Measurements from ENCODE around the gene CSNK1A1. TPM values are rescaled to one million over a fixed set of nuclear protein-coding genes. Genes with fewer than 3 reads are reported as not detected.

The CSNK1A1 gene
- polyA plus RNA-seq, 2 of the 4 experiments (the other 2 are of a cell fraction), result 123 to 218 TPM

DNA sequence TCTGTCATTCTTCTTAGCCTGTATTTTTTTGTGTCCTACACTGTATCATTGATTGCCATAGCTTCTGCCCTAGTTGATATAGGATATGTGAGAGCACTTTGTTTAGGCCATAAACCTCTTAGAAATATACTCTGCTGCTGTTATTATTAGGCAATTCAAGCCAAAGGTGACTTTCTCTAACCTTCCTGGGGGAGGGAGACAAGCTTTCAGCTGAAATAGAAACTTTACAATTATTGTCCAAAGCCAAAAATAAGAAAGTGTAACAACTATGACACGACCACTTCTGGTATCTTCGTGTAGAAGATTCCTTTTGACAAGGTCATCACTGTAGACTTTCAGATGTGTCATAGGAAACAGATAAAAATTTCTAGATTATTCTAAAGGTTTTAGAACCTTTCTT, 12.2 kb upstream of the CSNK1A1 start:
- TF ChIP-seq HOXB5 (CRISPR knock-in tag; IDR thresholded peaks at IDR 0.05) (no peak), ZSCAN20 (CRISPR knock-in tag; IDR thresholded peaks at IDR 0.05) (no peak), EHF (CRISPR knock-in tag; IDR thresholded peaks at IDR 0.05) (0 out of 2 replicates have a peak, but pooled peaks have one; percentile 45), MYC (IDR thresholded peaks at IDR 0.05; ENCODE audit: borderline replicate concordance, low read length) (no peak)
- Histone ChIP-seq H3K4me3 (no peak overlapping the region), H3K9me3 (no peaks in the 10 kb centered on the region), H3K4me2 (peak overlapping the region; percentile 87), H3K4me1 (peaks cover 39% of the 10 kb centered on the region), H3K27ac (peak overlapping the region; percentile 90 to 91)
- CTCF ChIA-PET, result interaction anchor here (0.8 to 16.2 kb wide), 18 partner anchors 10 to 830 kb away, joined by 3 to 209 read pairs (median 5); partner anchors contain the start of genes ABLIM3, ARHGEF37 and CSNK1A1
- WGBS (ENCODE audit: missing lambda C conversion rate), result 4% methylated on average over 2 of the region's 2 CpGs
- FAIRE-seq, result no peak
- DNase-seq (ENCODE audit: low read depth in 1 of 2, low spot score in 1 of 2), result no peak
- ATAC-seq, result peak in 1 of 2 experiments; percentile 3; a peak in 2 of 6 replicates
- POLR2A ChIA-PET, result interaction anchor here (1.0 to 4.7 kb wide), 2 partner anchors 13 to 122 kb away, joined by 3 to 65 read pairs; partner anchors contain the start of gene CSNK1A1

DNA sequence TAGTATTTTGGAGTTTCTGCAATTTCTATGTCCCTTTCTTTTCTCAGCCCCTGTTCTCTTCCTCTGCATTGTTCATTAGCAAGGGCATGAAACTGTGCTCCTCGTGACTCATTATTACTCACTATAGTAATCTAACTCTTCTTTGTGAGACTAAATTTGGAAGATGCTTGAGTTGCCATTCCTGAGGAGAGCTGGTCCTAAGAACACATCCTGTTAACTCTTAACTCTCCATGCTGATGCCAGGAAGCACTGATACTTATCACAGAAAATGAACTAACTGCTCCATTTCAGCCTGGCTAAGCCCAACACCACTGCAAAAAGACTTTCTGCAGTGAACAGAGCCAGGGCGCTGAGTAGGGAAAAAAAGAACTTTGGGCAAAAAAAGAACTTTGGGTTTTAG, 10.6 kb upstream of the CSNK1A1 start:
- 19% methylated on average over 2 of the region's 2 CpGs for WGBS (ENCODE audit: missing lambda C conversion rate)
- H3K4me3 ChIP-seq, result peak overlapping the region; percentile 7; the same call in 2 of the 3 replicates
- FAIRE-seq, result peak; percentile 68
- TF ChIP-seq, protein P1, sequence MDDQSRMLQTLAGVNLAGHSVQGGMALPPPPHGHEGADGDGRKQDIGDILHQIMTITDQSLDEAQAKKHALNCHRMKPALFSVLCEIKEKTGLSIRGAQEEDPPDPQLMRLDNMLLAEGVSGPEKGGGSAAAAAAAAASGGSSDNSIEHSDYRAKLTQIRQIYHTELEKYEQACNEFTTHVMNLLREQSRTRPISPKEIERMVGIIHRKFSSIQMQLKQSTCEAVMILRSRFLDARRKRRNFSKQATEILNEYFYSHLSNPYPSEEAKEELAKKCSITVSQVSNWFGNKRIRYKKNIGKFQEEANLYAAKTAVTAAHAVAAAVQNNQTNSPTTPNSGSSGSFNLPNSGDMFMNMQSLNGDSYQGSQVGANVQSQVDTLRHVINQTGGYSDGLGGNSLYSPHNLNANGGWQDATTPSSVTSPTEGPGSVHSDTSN (IDR thresholded peaks at IDR 0.05), result 0 out of 2 replicates have a peak, but pooled peaks have one; percentile 33
- TF ChIP-seq HEYL (CRISPR knock-in tag; IDR thresholded peaks at IDR 0.05) (no peak), KDM5A (IDR thresholded peaks at IDR 0.05) (no peak), RFX5 (IDR thresholded peaks at IDR 0.05) (no peak), EP300 (IDR thresholded peaks at IDR 0.05) (no peak), NFE2L2 (conservative IDR thresholded peaks at IDR 0.05; ENCODE audit: low read length) (no peak), HDAC2 (IDR thresholded peaks at IDR 0.05) (no peak), HOXB5 (CRISPR knock-in tag; IDR thresholded peaks at IDR 0.05) (no peak), ZC3H11A (IDR thresholded peaks at IDR 0.05) (no peak), RARB (CRISPR knock-in tag; IDR thresholded peaks at IDR 0.05) (no peak), POLR2AphosphoS2 (conservative IDR thresholded peaks at IDR 0.05; ENCODE audit: low read length) (no peak), KDM1A (IDR thresholded peaks at IDR 0.05; ENCODE audit: low read depth) (no peak), ZFP36 (IDR thresholded peaks at IDR 0.05; ENCODE audit: borderline replicate concordance, partially characterized antibody) (no peak), SREBF2 (IDR thresholded peaks at IDR 0.05) (no peak), NPAS2 (CRISPR knock-in tag; IDR thresholded peaks at IDR 0.05; ENCODE audit: borderline replicate concordance) (no peak), RCOR1 (IDR thresholded peaks at IDR 0.05; ENCODE audit: low read depth, low read length) (no peak), CHD4 (IDR thresholded peaks at IDR 0.05; ENCODE audit: borderline replicate concordance) (no peak), POLR2A (IDR thresholded peaks at IDR 0.05; ENCODE audit: low read length) (no peak), PHF8 (IDR thresholded peaks at IDR 0.05; ENCODE audit: borderline replicate concordance, low read depth) (no peak), EHMT2 (IDR thresholded peaks at IDR 0.05; ENCODE audit: low read depth) (no peak), ZNF302 (CRISPR knock-in tag; IDR thresholded peaks at IDR 0.05) (no peak), RAD21 (conservative IDR thresholded peaks at IDR 0.05 in 1 of 2, IDR thresholded peaks at IDR 0.05 in 1 of 2) (peak in 1 of 2 experiments; percentile 12; a peak in 1 of 5 replicates), MAZ (IDR thresholded peaks at IDR 0.05; ENCODE audit: borderline replicate concordance, low read depth, low read length) (no peak), TP53 (CRISPR knock-in tag; IDR thresholded peaks at IDR 0.05) (no peak), BHLHE40 (IDR thresholded peaks at IDR 0.05; ENCODE audit: low read depth, low read length) (0 out of 2 replicates have a peak, but pooled peaks have one; percentile 12), MAFK (IDR thresholded peaks at IDR 0.05; ENCODE audit: partially characterized antibody) (peak; percentile 34)
- TF ChIP-seq, protein P2, sequence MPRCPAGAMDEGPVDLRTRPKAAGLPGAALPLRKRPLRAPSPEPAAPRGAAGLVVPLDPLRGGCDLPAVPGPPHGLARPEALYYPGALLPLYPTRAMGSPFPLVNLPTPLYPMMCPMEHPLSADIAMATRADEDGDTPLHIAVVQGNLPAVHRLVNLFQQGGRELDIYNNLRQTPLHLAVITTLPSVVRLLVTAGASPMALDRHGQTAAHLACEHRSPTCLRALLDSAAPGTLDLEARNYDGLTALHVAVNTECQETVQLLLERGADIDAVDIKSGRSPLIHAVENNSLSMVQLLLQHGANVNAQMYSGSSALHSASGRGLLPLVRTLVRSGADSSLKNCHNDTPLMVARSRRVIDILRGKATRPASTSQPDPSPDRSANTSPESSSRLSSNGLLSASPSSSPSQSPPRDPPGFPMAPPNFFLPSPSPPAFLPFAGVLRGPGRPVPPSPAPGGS (IDR thresholded peaks at IDR 0.05), result no peak
- TF ChIP-seq, protein P3, sequence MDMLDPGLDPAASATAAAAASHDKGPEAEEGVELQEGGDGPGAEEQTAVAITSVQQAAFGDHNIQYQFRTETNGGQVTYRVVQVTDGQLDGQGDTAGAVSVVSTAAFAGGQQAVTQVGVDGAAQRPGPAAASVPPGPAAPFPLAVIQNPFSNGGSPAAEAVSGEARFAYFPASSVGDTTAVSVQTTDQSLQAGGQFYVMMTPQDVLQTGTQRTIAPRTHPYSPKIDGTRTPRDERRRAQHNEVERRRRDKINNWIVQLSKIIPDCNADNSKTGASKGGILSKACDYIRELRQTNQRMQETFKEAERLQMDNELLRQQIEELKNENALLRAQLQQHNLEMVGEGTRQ (IDR thresholded peaks at IDR 0.05), result no peak; the same call in 1 of the 2 replicates
- TF ChIP-seq, protein P4, sequence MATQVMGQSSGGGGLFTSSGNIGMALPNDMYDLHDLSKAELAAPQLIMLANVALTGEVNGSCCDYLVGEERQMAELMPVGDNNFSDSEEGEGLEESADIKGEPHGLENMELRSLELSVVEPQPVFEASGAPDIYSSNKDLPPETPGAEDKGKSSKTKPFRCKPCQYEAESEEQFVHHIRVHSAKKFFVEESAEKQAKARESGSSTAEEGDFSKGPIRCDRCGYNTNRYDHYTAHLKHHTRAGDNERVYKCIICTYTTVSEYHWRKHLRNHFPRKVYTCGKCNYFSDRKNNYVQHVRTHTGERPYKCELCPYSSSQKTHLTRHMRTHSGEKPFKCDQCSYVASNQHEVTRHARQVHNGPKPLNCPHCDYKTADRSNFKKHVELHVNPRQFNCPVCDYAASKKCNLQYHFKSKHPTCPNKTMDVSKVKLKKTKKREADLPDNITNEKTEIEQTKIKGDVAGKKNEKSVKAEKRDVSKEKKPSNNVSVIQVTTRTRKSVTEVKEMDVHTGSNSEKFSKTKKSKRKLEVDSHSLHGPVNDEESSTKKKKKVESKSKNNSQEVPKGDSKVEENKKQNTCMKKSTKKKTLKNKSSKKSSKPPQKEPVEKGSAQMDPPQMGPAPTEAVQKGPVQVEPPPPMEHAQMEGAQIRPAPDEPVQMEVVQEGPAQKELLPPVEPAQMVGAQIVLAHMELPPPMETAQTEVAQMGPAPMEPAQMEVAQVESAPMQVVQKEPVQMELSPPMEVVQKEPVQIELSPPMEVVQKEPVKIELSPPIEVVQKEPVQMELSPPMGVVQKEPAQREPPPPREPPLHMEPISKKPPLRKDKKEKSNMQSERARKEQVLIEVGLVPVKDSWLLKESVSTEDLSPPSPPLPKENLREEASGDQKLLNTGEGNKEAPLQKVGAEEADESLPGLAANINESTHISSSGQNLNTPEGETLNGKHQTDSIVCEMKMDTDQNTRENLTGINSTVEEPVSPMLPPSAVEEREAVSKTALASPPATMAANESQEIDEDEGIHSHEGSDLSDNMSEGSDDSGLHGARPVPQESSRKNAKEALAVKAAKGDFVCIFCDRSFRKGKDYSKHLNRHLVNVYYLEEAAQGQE (IDR thresholded peaks at IDR 0.05), result no peak

More for the DNA sequence above, 10.6 kb upstream of the CSNK1A1 start:
- Histone ChIP-seq H3K27ac (peak overlapping the region; percentile 90 to 91), H3K4me1 (peaks cover 39% of the 10 kb centered on the region), H3K4me2 (peak overlapping the region; percentile 87), H3K9me3 (no peaks in the 10 kb centered on the region)
- DNase-seq (ENCODE audit: low read depth in 1 of 2, low spot score in 1 of 2), result peak; percentile 75 to 88
- peak; percentile 81 to 83 for ATAC-seq
- ChIA-PET CTCF (interaction anchor here (0.8 to 16.2 kb wide), 15 partner anchors 10 to 828 kb away, joined by 3 to 209 read pairs (median 6); partner anchors contain the start of gene CSNK1A1), POLR2A (interaction anchor here (0.6 to 4.7 kb wide), 8 partner anchors 11 to 241 kb away, joined by 3 to 65 read pairs (median 4); partner anchors contain the start of genes CSNK1A1 and GRPEL2)

Data from A549 (cell line).